SK-N-SH treated with all-trans-retinoic acid at 6 μM for 48 hours (cell line): ENCODE results near the gene LGALS3BP.

Experiments used
- ARNTL ChIP-seq: fragments of 450-650 bp; formaldehyde crosslinking; IDR thresholded peaks from 2 replicates; pipeline ENCODE4 v1.5.0; 2020; ENCODE audit warnings: low read depth, mild to moderate bottlenecking, moderate library complexity, borderline replicate concordance
- GLIS3 ChIP-seq: fragments of 250-450 bp; sonication (Bioruptor Pico); IDR thresholded peaks from 2 replicates; pipeline ENCODE4 v1.5.0; 2020; ENCODE audit warnings: mild to moderate bottlenecking, moderate library complexity
- OSR1 ChIP-seq: fragments of 250-450 bp; sonication (Bioruptor Pico); IDR thresholded peaks from 2 replicates; pipeline ENCODE4 v1.8.0; 2022; ENCODE audit warnings: moderate library complexity, mild to moderate bottlenecking, inconsistent platforms
- POU6F1 ChIP-seq: fragments of 250-450 bp; sonication (Bioruptor Pico); IDR thresholded peaks from 2 replicates; pipeline ENCODE4 v1.8.0; 2021; ENCODE audit warnings: low read depth, mild to moderate bottlenecking, moderate library complexity, borderline replicate concordance
- TCF4 ChIP-seq: fragments of 250-450 bp; sonication (Bioruptor Pico); IDR thresholded peaks from 2 replicates; pipeline ENCODE4 v1.8.0; 2021; ENCODE audit warnings: mild to moderate bottlenecking, moderate library complexity, borderline replicate concordance
- TSHZ2 ChIP-seq: fragments of 250-450 bp; sonication (Bioruptor Pico); IDR thresholded peaks from 2 replicates; pipeline ENCODE4 v1.5.0; 2020; ENCODE audit warnings: mild to moderate bottlenecking, moderate library complexity
- ZFP3 ChIP-seq: fragments of 250-450 bp; sonication (Bioruptor Pico); IDR thresholded peaks from 2 replicates; pipeline ENCODE4 v1.5.0; 2020; ENCODE audit warnings: mild to moderate bottlenecking, moderate library complexity
- ZNF565 ChIP-seq: fragments of 450-650 bp; formaldehyde crosslinking; conservative IDR thresholded peaks from 2 replicates; pipeline ENCODE4 v1.5.0; 2020; ENCODE audit warnings: low read depth, mild to moderate bottlenecking, moderate library complexity
- ZNF70 ChIP-seq: fragments of 450-650 bp; formaldehyde crosslinking; IDR thresholded peaks from 2 replicates; pipeline ENCODE4 v1.5.0; 2020; ENCODE audit warnings: mild to moderate bottlenecking, moderate library complexity

GRCh38 chr17:78977681-78977943 lies 2.1 kb downstream of the LGALS3BP start:
- TF ChIP-seq ZNF70, result no peak
- TF ChIP-seq ZFP3 (CRISPR knock-in tag), result no peak
- no peak for TF ChIP-seq OSR1 (CRISPR knock-in tag)
- TF ChIP-seq ARNTL (CRISPR knock-in tag), result no peak
- TF ChIP-seq POU6F1 (CRISPR knock-in tag), result no peak
- no peak for TF ChIP-seq TSHZ2 (CRISPR knock-in tag)
- TF ChIP-seq ZNF565 (CRISPR knock-in tag), result no peak
- TF ChIP-seq TCF4 (CRISPR knock-in tag), result no peak
- TF ChIP-seq GLIS3, result no peak
